Right lobe of liver (tissue), 6 donors: ENCODE results near the gene FCGR2B. TPM values are rescaled to one million over a fixed set of nuclear protein-coding genes. Genes with fewer than 3 reads are reported as not detected.

Experiments
- ATAC-seq, 4 donors: fragments of 200-7000 bp; cut with Tn5 transposase; one replicate each; pipeline ENCODE4 v1.9.1; 2020; ENCODE audit warnings: mild to moderate bottlenecking in 4 of 4, moderate library complexity in 4 of 4
- DNase-seq, 3 donors: peaks; one replicate each; pipeline ENCODE4 v3.0.0-alpha.2; 2020
- H3K27ac ChIP-seq, 3 donors: fragments of 200-600 bp; one replicate each; pipeline ENCODE4 v1.8.0; 2022
- H3K27me3 ChIP-seq, 2 donors: fragments of 200-600 bp; one replicate each; pipeline ENCODE4 v1.8.0; 2022
- H3K36me3 ChIP-seq, 4 donors: fragments of 200-600 bp; sonication (generic) in 1 of 4; one replicate each; pipeline versions ENCODE4 v1.5.1 to v1.8.0; 2017 to 2022; ENCODE audit warnings: control low read depth in 1 of 4
- H3K4me1 ChIP-seq, 4 donors: fragments of 200-600 bp; sonication (generic) in 1 of 4; one replicate each; pipeline versions ENCODE4 v1.5.1 to v1.8.0; 2017 to 2022; ENCODE audit warnings: control low read depth in 1 of 4
- H3K4me3 ChIP-seq, 3 donors: fragments of 200-600 bp; one replicate each; pipeline ENCODE4 v1.8.0; 2022
- H3K9me3 ChIP-seq, 4 donors: fragments of 200-600 bp; sonication (generic) in 1 of 4; one replicate each; pipeline versions ENCODE4 v1.5.1 to v1.8.0; 2017 to 2022; ENCODE audit warnings: control low read depth in 1 of 4
- CTCF ChIP-seq, 4 donors: fragments of 200-600 bp in 3 of 4; fragments of 450-650 bp in 1 of 4; IDR thresholded peaks; one replicate each; pipeline versions ENCODE4 v1.5.1 to v1.8.0; 2016 to 2022; ENCODE audit warnings: antibody characterized with exemption in 4 of 4, mild to moderate bottlenecking in 2 of 4
- POLR2A ChIP-seq: fragments of 450-650 bp; IDR thresholded peaks from one replicate; pipeline ENCODE4 v1.6.1; 2017; ENCODE audit warnings: antibody characterized with exemption, mild to moderate bottlenecking
- WGBS: methylation state at CpG from one replicate; pipeline ENCODE4 v1.1.6; 2018; ENCODE audit warnings: low coverage, low lambda C conversion rate; ENCODE audit not compliant: insufficient coverage; ENCODE audit errors: missing lambda C conversion rate; 5-methylcytosine and 5-hydroxymethylcytosine counted together
- intact Hi-C, 2 donors: fragments of 100-400 bp; cut with DNase I; formaldehyde crosslinking; loops; one replicate each; pipeline versions ENCODE4 v1.11.2 to v1.14.1; 2022
- total RNA-seq, 6 experiments: library from RNA; depleted of rRNA in 2 of 6; stranded (reverse); fragments of >200 nt in 2 of 6; fragmentation: NEBNext Ultra II Directional in 3 of 6; extraction: Animal tissue kit (Norgen Biotek cat#: 25700) in 3 of 6; gene quantifications; one replicate each; pipeline versions ENCODE4 v1.1.0 to v1.2.4, GENCODE V29; 2016 to 2023
- donor health status: DM: no; HTN: yes; CAD: no.
- donor health status: DM: no; HTN: no; CAD: no.
- donor health status: DM: no; HTN: no; CAD: no.
- donor health status: DM: no; HTN: yes; CAD: no.
- donor health status: DM: no; HTN: yes; CAD: no.

FCGR2B gene
- total RNA-seq, 6 experiments from 2014 or later: 15.5 to 30.9 (median 25.0) TPM

DNA sequence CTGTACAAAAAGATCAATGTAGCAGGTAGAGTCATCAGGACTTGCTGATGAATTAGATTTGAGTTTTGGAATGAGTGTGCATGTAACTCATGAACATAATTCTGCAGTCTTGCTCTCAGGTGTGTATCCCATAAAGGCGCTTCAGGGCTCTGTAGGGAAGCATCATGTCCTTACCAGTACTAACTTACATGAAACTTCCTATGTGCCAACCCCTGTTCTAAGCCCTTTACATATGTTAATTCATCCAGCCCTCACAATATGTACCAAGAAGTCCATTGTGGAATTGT, 56.3 kb downstream of the FCGR2B start:
- DNase-seq (no peak), ATAC-seq (no peak)
- H3K9me3 ChIP-seq: no peaks in the 10 kb centered on the region
- WGBS: 100% methylated on average over 1 of the region's 1 CpG
- TF ChIP-seq CTCF (IDR thresholded peaks at IDR 0.05) (no peak), POLR2A (no peak)
- no peaks in the 10 kb centered on the region for H3K27me3 ChIP-seq
- intact Hi-C loops: no loop called here
- no peaks in the 10 kb centered on the region for H3K4me1 ChIP-seq
- no peak overlapping the region for H3K4me3 ChIP-seq
- H3K36me3 ChIP-seq: no peaks in the 10 kb centered on the region
- no peak overlapping the region for H3K27ac ChIP-seq

DNA sequence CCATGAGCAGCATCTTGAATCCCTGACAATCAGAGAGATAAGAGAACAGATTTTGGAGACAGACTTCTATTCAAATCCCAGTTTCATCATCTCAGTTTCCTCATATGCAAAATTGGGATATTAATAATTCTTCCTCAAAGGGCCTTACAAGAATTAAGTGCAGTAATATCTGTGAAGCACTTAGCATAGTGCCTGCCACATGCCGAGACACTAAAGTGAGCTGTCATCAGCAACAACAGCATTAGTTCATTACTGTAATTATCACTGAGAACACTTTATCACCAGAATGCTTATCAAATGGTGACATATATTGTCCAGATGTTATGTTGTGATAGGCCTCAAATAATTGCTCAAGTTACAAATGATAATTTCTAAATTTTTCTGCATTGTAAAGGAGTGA, 57.5 kb downstream of the FCGR2B start:
- Histone ChIP-seq H3K36me3 (no peaks in the 10 kb centered on the region), H3K9me3 (no peaks in the 10 kb centered on the region), H3K4me3 (no peak overlapping the region), H3K27me3 (no peaks in the 10 kb centered on the region), H3K27ac (no peak overlapping the region), H3K4me1 (peaks cover 0 to under 1% (median 0%) of the 10 kb centered on the region in 4 donors)
- intact Hi-C loops: no loop called here
- no peak for TF ChIP-seq CTCF (IDR thresholded peaks at IDR 0.05)
- no peak for TF ChIP-seq POLR2A
- no peak for ATAC-seq
- WGBS: 100% methylated on average over 1 of the region's 1 CpG
- DNase-seq: no peak

DNA sequence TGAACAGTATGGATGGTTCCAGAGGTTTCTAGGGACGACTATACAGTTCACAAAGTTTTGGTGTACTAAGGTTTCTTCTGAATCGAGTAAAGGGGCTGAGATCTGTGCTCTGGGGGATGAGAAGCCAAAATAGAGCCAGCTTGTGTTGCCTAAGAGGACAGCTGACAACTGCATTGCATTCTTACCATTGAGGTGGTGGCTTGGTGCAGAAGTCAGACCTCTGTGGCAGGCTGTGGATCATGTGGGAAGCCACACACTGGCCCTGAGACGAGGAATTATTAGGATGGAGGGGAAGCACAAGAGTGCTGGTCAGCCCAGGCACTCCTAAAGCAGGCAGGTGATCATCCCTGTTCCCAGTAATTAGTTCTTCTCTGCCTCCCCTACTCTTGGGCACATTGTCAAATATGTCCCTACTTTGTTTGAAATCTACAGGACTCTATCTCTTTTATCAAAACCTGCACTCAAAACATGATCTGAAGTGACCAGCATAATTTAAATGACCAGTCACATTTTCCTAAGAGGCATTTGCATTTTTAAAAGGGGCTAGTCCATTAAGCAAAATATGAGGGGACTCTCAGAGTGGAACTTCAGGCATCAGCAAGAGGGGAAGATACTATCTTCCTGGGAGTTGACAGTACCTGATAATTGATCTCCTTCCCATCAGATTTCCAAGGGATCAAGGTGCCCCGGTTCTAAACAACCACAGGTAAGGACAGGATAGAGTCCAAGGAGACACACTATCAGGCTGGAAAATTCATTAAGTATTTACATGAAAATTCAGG, 58.2 kb downstream of the FCGR2B start, which contains the start of gene FCRLB:
Gene FCRLB (plus strand): TSS at position 589 of the 782 bp plus-strand sequence. CDS start 1,129 bp downstream, outside the sequence.
- WGBS: 52% methylated on average over 3 of the region's 4 CpGs
- H3K9me3 ChIP-seq: no peaks in the 10 kb centered on the region
- H3K36me3 ChIP-seq: no peaks in the 10 kb centered on the region
- ATAC-seq: no peak
- no peaks in the 10 kb centered on the region for H3K27me3 ChIP-seq
- H3K4me3 ChIP-seq: no peak within 1 kb of the TSS
- H3K27ac ChIP-seq: no peak within 1 kb of the TSS
- TF ChIP-seq CTCF (IDR thresholded peaks at IDR 0.05): no peak
- no peak for TF ChIP-seq POLR2A
- intact Hi-C loops: no loop called here
- no peak for DNase-seq
- peaks cover 0 to 7% (median 0%) of the 10 kb centered on the region in 4 donors for H3K4me1 ChIP-seq

DNA sequence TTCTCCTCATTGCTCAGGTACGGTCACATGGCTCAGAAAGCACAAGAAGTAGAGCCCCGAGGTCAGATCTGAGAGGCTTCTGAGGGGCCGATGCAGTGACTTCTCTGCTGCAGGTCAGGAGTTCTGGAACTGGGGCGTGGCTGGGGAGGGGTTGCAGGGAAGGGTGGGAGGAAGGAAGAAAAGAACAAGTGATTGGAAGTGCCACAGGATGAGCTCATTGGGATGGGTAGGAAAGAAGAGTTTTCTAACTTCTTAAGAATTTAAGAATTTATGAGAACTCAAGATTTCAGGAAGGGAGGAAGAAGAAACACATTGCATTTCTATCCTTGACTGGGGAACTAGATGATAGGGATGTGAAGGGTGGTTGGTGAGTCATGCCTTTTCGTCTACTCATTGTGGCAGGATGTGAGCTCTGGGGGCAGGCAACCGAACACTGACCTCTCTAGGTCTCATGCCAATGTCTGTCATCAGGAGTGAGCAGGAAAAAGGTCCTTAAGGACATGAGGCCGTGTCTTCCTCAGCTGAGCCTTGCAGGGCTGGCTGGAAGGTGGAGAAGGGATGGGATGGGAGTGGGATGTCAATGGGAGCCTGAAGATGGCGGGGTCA, 58.9 kb downstream of the FCGR2B start:
- DNase-seq (no peak), ATAC-seq (peak in 1 of 4 donors; percentile 12)
- peaks cover 0 to 9% (median 0%) of the 10 kb centered on the region in 4 donors for H3K4me1 ChIP-seq
- TF ChIP-seq CTCF (IDR thresholded peaks at IDR 0.05) (no peak), POLR2A (no peak)
- intact Hi-C loops: no loop called here
- 48% methylated on average over 8 of the region's 8 CpGs for WGBS
- H3K27me3 ChIP-seq: no peaks in the 10 kb centered on the region
- H3K4me3 ChIP-seq: no peak overlapping the region
- no peaks in the 10 kb centered on the region for H3K9me3 ChIP-seq
- no peak overlapping the region for H3K27ac ChIP-seq
- no peaks in the 10 kb centered on the region for H3K36me3 ChIP-seq
